ENCODE measurements around the gene CENPC. TPM values are rescaled to one million over a fixed set of nuclear protein-coding genes. Genes with fewer than 3 reads are reported as not detected.
"Not testable (repeated sequence)": the region's sequence is repeated elsewhere in the genome, so short reads cannot be mapped to it uniquely, and the experiment has no call there.

Gene CENPC
- total RNA-seq, 1 donor from 2014 or later, result 9.0 TPM

DNA sequence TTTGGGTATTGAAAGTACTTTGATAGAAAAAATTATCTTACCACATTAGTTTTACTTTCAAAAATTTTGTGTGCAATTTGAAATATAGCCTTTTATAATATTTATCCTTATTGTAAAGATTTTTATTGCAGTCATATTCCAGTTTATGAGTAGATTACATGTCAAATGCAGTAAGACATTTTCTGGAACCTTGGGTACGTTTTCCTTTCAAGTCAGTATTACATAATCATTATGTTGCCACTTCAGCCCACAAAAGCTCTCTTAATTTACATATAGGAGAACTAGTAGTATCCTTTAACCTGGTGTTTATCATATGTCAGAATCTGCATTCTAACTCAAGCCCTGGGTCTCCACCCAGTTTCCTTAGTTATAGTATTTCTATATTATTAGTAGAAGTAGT, 98.5 kb downstream of the CENPC start:
- Histone ChIP-seq H3K27ac (replicated peaks) (no peak overlapping the region), H3K4me1 (no peaks in the 10 kb centered on the region), H3K9me3 (replicated peaks) (peaks cover 14% of the 10 kb centered on the region), H3K36me3 (peaks cover 28% of the 10 kb centered on the region), H3K4me3 (no peak overlapping the region), H3K27me3 (ENCODE audit: low read depth) (no peaks in the 10 kb centered on the region)
- intact Hi-C loops (cut with micrococcal nuclease), result no loop called here
- TF ChIP-seq, protein P1, sequence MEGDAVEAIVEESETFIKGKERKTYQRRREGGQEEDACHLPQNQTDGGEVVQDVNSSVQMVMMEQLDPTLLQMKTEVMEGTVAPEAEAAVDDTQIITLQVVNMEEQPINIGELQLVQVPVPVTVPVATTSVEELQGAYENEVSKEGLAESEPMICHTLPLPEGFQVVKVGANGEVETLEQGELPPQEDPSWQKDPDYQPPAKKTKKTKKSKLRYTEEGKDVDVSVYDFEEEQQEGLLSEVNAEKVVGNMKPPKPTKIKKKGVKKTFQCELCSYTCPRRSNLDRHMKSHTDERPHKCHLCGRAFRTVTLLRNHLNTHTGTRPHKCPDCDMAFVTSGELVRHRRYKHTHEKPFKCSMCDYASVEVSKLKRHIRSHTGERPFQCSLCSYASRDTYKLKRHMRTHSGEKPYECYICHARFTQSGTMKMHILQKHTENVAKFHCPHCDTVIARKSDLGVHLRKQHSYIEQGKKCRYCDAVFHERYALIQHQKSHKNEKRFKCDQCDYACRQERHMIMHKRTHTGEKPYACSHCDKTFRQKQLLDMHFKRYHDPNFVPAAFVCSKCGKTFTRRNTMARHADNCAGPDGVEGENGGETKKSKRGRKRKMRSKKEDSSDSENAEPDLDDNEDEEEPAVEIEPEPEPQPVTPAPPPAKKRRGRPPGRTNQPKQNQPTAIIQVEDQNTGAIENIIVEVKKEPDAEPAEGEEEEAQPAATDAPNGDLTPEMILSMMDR (IDR thresholded peaks at IDR 0.05; ENCODE audit: borderline replicate concordance), result no peak
- DNase-seq, result no peak

GRCh38 chr4:67445881-67446280, 99.4 kb downstream of the CENPC start:
- H3K27ac ChIP-seq (replicated peaks); H3K4me3 ChIP-seq; DNase-seq; intact Hi-C loops (cut with micrococcal nuclease); H3K27me3 ChIP-seq (ENCODE audit: low read depth); H3K4me1 ChIP-seq: not testable (repeated sequence)
- Histone ChIP-seq H3K9me3 (replicated peaks) (peaks cover 14% of the 10 kb centered on the region), H3K36me3 (peaks cover 20% of the 10 kb centered on the region)

DNA sequence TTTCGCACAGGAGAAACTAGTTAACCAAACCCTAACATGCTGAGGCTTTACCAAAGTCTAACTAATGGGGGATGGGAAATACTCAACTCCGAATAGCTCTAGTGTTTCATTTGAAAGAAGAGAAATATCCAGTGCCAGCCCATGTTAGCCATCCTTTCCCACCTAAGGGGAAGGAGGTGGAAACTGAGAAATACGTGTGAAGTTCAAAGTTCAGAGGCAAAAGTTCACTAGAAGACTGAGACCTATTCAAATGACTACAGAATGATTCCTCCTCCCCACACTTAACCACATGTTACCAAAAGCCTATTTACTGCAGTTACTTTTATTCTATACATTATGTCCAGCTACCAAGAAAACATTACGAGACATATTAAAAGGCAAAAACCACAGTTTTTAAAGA, 106.3 kb downstream of the CENPC start:
- Histone ChIP-seq H3K27ac (replicated peaks) (peak overlapping the region; percentile 49), H3K4me1 (no peaks in the 10 kb centered on the region)
- DNase-seq, result no peak

GRCh38 chr4:67437974-67438713, 107.2 kb downstream of the CENPC start:
- H3K27ac ChIP-seq (replicated peaks), result peak overlapping the region; percentile 49
- intact Hi-C loops (cut with micrococcal nuclease), result no loop called here

More for the DNA sequence above, 106.3 kb downstream of the CENPC start:
- Histone ChIP-seq H3K27me3 (ENCODE audit: low read depth) (no peaks in the 10 kb centered on the region), H3K36me3 (peaks cover 1% of the 10 kb centered on the region), H3K9me3 (replicated peaks) (no peaks in the 10 kb centered on the region), H3K4me3 (no peak overlapping the region)
- TF ChIP-seq, protein P1 (IDR thresholded peaks at IDR 0.05; ENCODE audit: borderline replicate concordance), result no peak
- intact Hi-C loops (cut with micrococcal nuclease), result no loop called here

GRCh38 chr4:67436742-67437141, 108.6 kb downstream of the CENPC start:
- Histone ChIP-seq H3K4me1 (no peaks in the 10 kb centered on the region), H3K4me3 (no peak overlapping the region), H3K27me3 (ENCODE audit: low read depth) (no peaks in the 10 kb centered on the region), H3K36me3 (peaks cover 10% of the 10 kb centered on the region), H3K9me3 (replicated peaks) (no peaks in the 10 kb centered on the region), H3K27ac (replicated peaks) (peak overlapping the region; percentile 49)
- intact Hi-C loops (cut with micrococcal nuclease), result no loop called here
- DNase-seq, result no peak
- TF ChIP-seq, protein P1 (IDR thresholded peaks at IDR 0.05; ENCODE audit: borderline replicate concordance), result no peak

More at GRCh38 chr4:67437974-67438713, 107.2 kb downstream of the CENPC start:
- no peaks in the 10 kb centered on the region for H3K27me3 ChIP-seq (ENCODE audit: low read depth)
- peaks cover 3% of the 10 kb centered on the region for H3K36me3 ChIP-seq
- H3K9me3 ChIP-seq (replicated peaks), result no peaks in the 10 kb centered on the region
- H3K4me1 ChIP-seq, result no peaks in the 10 kb centered on the region
- TF ChIP-seq, protein P1 (IDR thresholded peaks at IDR 0.05; ENCODE audit: borderline replicate concordance), result no peak
- no peak overlapping the region for H3K4me3 ChIP-seq
- no peak for DNase-seq

DNA sequence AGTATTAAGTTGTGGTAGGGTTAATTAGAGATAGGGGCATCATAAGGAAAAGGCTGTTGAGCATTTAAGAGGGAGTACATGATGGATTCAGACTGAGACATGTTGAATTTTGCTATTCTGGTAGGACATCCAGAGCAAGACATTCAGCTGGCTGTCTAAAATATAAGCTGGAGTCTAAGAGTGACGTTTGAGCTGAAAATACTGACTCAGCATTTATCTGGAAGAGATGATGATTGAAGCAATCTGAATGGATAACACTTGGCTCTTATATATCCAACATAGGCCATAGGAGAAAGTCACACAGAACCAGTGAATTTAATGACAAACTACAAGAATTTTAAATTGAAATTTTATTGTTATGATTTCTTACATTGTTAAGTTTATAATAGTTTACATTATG, 114.3 kb downstream of the CENPC start:
- Histone ChIP-seq H3K27ac (replicated peaks) (no peak overlapping the region), H3K36me3 (peaks cover 15% of the 10 kb centered on the region), H3K9me3 (replicated peaks) (no peaks in the 10 kb centered on the region), H3K4me1 (no peaks in the 10 kb centered on the region), H3K4me3 (no peak overlapping the region), H3K27me3 (ENCODE audit: low read depth) (no peaks in the 10 kb centered on the region)
- TF ChIP-seq, protein P1 (IDR thresholded peaks at IDR 0.05; ENCODE audit: borderline replicate concordance), result no peak
- intact Hi-C loops (cut with micrococcal nuclease), result no loop called here
- no peak for DNase-seq

Measured in left ventricle myocardium inferior (tissue), 1 donor.